Progenitor cell of endocrine pancreas (in vitro differentiated cells): ENCODE measurements around the gene LRRC74A. TPM values are rescaled to one million over a fixed set of nuclear protein-coding genes. Genes with fewer than 3 reads are reported as not detected.

Experiments used
- DNase-seq: peaks from one replicate; pipeline ENCODE4 v3.0.0; 2021; ENCODE audit warnings: low spot score; ENCODE audit not compliant: unreplicated experiment
- H3K27ac Mint-ChIP-seq: 2 replicates; pipeline ENCODE4 v1.8.0; 2021; ENCODE audit warnings: mild to moderate bottlenecking, moderate library complexity, mixed read lengths
- H3K27me3 Mint-ChIP-seq: 2 replicates; pipeline ENCODE4 v1.8.0; 2021; ENCODE audit warnings: mixed read lengths
- H3K36me3 Mint-ChIP-seq: 2 replicates; pipeline ENCODE4 v1.8.0; 2022; ENCODE audit warnings: mixed read lengths; ENCODE audit not compliant: insufficient read depth
- H3K4me1 Mint-ChIP-seq: 2 replicates; pipeline ENCODE4 v1.8.0; 2021; ENCODE audit warnings: low read depth, mixed read lengths
- H3K4me3 Mint-ChIP-seq: 2 replicates; pipeline ENCODE4 v1.8.0; 2021; ENCODE audit warnings: low read depth, mild to moderate bottlenecking, moderate library complexity, mixed read lengths
- H3K9me3 Mint-ChIP-seq: 2 replicates; pipeline ENCODE4 v1.8.0; 2021; ENCODE audit warnings: low read depth, mixed read lengths
- total RNA-seq: library from RNA; stranded (reverse); gene quantifications from 2 replicates; pipeline ENCODE4 v1.2.1, GENCODE V29; 2021
- TF ChIP-seq, protein P1 (sequence below): fragments of 200-600 bp; sonication (generic); IDR thresholded peaks from one replicate; pipeline ENCODE4 v1.5.0; 2021; ENCODE audit warnings: antibody characterized with exemption, mild to moderate bottlenecking; ENCODE audit not compliant: unreplicated experiment

Gene LRRC74A
- total RNA-seq, 1 donor from 2014 or later = not detected

DNA sequence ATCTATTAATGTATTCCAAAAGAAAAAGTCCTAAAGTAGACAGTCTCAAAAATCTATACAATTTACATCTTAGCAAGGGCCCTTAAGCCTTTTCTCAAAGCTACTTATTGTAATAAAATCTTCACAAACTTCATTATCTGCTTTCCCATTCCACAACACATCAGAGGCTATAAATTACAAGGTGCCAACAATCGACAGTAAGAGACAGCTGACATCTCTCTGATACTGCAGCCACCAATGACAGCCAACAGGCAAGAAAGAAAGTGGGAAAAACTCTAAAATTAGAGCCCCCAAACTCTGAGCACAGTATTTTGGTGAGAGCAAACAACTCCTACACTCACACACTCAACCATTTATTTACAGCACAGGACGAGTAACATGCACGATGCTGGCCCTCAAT lies 15.7 kb upstream of the LRRC74A start:
- Mint-ChIP-seq H3K4me1 (peaks cover 31% of the 10 kb centered on the region), H3K27ac (no peak overlapping the region), H3K4me3 (peak overlapping the region; percentile 98), H3K27me3 (no peaks in the 10 kb centered on the region), H3K36me3 (peaks cover 23% of the 10 kb centered on the region), H3K9me3 (no peaks in the 10 kb centered on the region)
- no peak for DNase-seq
- TF ChIP-seq, protein P1, sequence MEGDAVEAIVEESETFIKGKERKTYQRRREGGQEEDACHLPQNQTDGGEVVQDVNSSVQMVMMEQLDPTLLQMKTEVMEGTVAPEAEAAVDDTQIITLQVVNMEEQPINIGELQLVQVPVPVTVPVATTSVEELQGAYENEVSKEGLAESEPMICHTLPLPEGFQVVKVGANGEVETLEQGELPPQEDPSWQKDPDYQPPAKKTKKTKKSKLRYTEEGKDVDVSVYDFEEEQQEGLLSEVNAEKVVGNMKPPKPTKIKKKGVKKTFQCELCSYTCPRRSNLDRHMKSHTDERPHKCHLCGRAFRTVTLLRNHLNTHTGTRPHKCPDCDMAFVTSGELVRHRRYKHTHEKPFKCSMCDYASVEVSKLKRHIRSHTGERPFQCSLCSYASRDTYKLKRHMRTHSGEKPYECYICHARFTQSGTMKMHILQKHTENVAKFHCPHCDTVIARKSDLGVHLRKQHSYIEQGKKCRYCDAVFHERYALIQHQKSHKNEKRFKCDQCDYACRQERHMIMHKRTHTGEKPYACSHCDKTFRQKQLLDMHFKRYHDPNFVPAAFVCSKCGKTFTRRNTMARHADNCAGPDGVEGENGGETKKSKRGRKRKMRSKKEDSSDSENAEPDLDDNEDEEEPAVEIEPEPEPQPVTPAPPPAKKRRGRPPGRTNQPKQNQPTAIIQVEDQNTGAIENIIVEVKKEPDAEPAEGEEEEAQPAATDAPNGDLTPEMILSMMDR = no peak

DNA sequence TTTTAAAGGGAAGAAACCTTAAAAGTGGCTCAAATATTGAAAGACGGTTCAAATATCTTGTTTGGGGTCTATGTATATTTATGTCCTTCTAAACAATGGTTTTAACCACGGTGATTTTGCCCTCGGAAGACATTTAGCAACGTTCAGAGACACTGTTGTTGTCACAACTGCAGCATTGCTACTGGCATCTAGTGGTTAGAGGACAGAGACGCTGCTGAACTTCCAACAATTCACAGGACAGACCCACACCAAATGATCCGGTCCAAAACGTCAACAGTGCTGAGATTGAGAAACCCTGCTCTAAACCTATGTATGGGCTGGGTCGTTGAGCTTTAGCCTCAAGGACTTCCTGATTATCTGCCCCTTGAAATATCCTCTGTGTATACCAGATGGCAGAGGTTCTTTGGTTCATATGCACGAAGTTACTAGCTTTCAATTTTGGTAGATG lies 15.2 kb upstream of the LRRC74A start:
- TF ChIP-seq, protein P1 = peak; percentile 36
- H3K9me3 Mint-ChIP-seq = no peaks in the 10 kb centered on the region
- H3K36me3 Mint-ChIP-seq = peaks cover 23% of the 10 kb centered on the region
- H3K4me1 Mint-ChIP-seq = peaks cover 31% of the 10 kb centered on the region
- H3K27me3 Mint-ChIP-seq = no peaks in the 10 kb centered on the region
- peak overlapping the region; percentile 98 for H3K4me3 Mint-ChIP-seq
- DNase-seq = no peak
- H3K27ac Mint-ChIP-seq = peak overlapping the region; percentile 56

DNA sequence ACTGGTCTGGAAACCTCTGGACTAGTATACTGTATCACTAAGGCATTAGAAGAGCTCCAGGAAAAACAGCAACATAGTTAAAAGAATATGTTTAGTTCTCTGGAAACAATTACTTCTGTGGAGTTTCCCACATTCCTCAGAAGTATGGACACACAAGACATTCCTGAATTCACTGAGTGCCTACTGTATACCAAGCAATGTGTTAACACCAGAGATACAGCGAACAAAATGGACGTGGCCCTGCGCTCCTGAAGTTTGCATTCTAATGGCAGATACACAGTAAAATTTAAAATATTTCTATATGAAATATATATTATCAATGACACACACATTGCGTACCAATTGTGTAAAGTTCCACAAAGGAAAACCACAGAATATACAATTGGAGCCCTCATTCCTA lies 14.6 kb upstream of the LRRC74A start:
- no peaks in the 10 kb centered on the region for H3K9me3 Mint-ChIP-seq
- TF ChIP-seq, protein P1 = no peak
- H3K36me3 Mint-ChIP-seq = peaks cover 20% of the 10 kb centered on the region
- no peaks in the 10 kb centered on the region for H3K27me3 Mint-ChIP-seq
- DNase-seq = no peak
- peak overlapping the region; percentile 98 for H3K27ac Mint-ChIP-seq
- peaks cover 31% of the 10 kb centered on the region for H3K4me1 Mint-ChIP-seq
- peak overlapping the region; percentile 98 for H3K4me3 Mint-ChIP-seq

DNA sequence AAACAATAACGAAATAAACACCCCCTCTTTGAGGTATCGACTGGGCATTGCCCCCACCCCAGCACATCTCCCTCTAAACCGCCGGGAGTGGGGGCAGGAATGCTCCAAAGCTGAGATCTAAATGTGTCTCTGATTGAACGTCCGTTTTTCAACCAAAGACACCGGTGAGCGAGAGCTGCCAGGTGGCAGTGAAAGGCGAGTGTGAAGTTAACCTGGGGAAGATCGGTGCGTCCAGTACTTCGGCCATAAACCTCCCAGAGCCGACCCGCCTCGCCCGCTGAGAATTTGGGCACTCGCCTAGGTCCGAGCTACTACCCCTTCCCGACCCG lies 14.2 kb upstream of the LRRC74A start:
- H3K4me1 Mint-ChIP-seq = peaks cover 31% of the 10 kb centered on the region
- peak overlapping the region; percentile 98 for H3K27ac Mint-ChIP-seq
- H3K4me3 Mint-ChIP-seq = peak overlapping the region; percentile 98
- peaks cover 19% of the 10 kb centered on the region for H3K36me3 Mint-ChIP-seq
- TF ChIP-seq, protein P1 = no peak
- no peak for DNase-seq
- no peaks in the 10 kb centered on the region for H3K27me3 Mint-ChIP-seq
- H3K9me3 Mint-ChIP-seq = no peaks in the 10 kb centered on the region

DNA sequence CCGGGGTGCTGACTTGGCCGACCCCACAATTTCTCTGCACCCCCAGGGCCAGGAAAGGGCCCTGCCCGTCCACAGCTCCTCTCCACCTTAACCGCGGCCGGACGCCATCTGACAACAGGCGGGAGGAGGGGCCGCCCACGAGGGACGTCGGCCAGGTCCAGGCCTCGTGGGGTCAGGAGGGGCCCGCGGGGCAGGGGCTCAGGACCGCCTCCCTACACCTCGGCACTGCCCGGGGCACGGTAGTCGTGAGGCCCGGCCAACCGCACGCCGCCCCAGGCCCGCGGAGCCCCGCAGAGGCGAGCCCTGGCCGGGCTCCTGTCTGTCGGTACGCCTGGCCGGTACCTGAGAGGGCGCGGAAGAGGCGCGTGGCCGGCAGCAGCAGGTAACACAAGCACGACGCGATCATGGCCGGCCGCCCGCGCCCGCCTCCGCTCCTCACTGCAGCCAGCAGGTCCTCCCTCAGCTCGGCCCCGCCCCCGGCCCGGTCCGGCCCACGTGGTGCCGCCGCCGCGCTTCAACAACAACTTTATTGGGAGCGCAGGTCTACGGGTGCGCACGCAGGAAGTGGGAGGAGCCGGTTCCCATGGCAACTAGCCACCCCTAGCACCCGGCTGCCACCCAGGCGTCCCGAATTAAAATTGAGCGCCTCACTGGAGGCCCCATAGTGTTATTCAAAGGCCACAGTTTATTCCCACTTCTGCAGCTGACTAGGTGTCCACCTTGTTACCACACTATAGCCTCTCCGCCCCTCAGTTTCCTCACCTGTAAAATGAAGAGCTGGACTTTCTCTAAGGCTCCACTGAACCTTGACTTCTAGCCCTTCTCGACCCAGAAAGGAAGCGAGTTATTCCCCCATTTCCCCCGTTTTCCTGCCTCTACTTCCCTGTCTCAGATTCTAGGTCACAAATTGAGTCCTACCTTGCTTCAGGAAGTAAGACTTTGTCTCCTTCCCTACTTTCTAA lies 13.5 kb upstream of the LRRC74A start, which contains the start of gene ANGEL1:
Gene ANGEL1 (minus strand): TSS at position 461 of the 962 bp plus-strand sequence. CDS start 55 bp downstream, at position 406.
- Mint-ChIP-seq H3K36me3 (peaks cover 15% of the 10 kb centered on the region), H3K4me1 (peaks cover 31% of the 10 kb centered on the region), H3K4me3 (peak within 1 kb of the TSS; percentile 98), H3K27ac (peak within 1 kb of the TSS; percentile 98), H3K27me3 (no peaks in the 10 kb centered on the region), H3K9me3 (no peaks in the 10 kb centered on the region)
- peak; percentile 94 for DNase-seq
- TF ChIP-seq, protein P1 = no peak
